MCF 10A (cell line): Measurements from ENCODE around the gene SYNDIG1. TPM values are rescaled to one million over a fixed set of nuclear protein-coding genes. Genes with fewer than 3 reads are reported as not detected.

Source experiments
- BruUV-seq: library from RNA; stranded (reverse); fragments of 400-500 nt; replicated peaks from 2 replicates; lab custom pipeline; 2021; lab: Mats Ljungman, UMichigan
- CTCF ChIA-PET: fragments of 300-600 bp; sonication (Branson Sonifier 250); formaldehyde crosslinking; extraction: SDS; loops from one replicate; lab custom pipeline; 2021; ENCODE audit warnings: antibody characterized with exemption, inconsistent platforms; lab: Yijun Ruan, JAX
- POLR2A ChIA-PET: fragments of 300-600, 350-650 bp; sonication (Branson Sonifier 250); formaldehyde crosslinking; extraction: SDS; loops from one replicate; lab custom pipeline; 2020; ENCODE audit warnings: antibody characterized with exemption, inconsistent platforms; lab: Yijun Ruan, JAX
- DNase-seq: peaks from one replicate; pipeline ENCODE4 v3.0.0-alpha.2; 2018; ENCODE audit not compliant: unreplicated experiment
- H3K27ac Mint-ChIP-seq: one replicate; pipeline ENCODE4 v1.8.0; 2022; ENCODE audit warnings: mild to moderate bottlenecking, low read depth, mixed read lengths; ENCODE audit not compliant: unreplicated experiment
- H3K27me3 Mint-ChIP-seq: one replicate; pipeline ENCODE4 v1.8.0; 2022; ENCODE audit warnings: mixed read lengths; ENCODE audit not compliant: insufficient read depth, unreplicated experiment
- H3K36me3 Mint-ChIP-seq: one replicate; pipeline ENCODE4 v1.8.0; 2022; ENCODE audit warnings: mild to moderate bottlenecking, moderate library complexity, mixed read lengths; ENCODE audit not compliant: insufficient read depth, unreplicated experiment
- H3K4me1 Mint-ChIP-seq: one replicate; pipeline ENCODE4 v1.8.0; 2022; ENCODE audit warnings: mixed read lengths; ENCODE audit not compliant: insufficient read depth, unreplicated experiment
- H3K4me3 Mint-ChIP-seq: one replicate; pipeline ENCODE4 v1.8.0; 2022; ENCODE audit warnings: mild to moderate bottlenecking, moderate library complexity, mixed read lengths; ENCODE audit not compliant: unreplicated experiment
- H3K9me3 Mint-ChIP-seq: one replicate; pipeline ENCODE4 v1.8.0; 2022; ENCODE audit warnings: mixed read lengths; ENCODE audit not compliant: unreplicated experiment
- CTCF ChIP-seq: fragments of 200-600 bp; IDR thresholded peaks from one replicate; pipeline ENCODE4 v1.8.0; 2022; ENCODE audit warnings: antibody characterized with exemption, mild to moderate bottlenecking; ENCODE audit not compliant: unreplicated experiment
- intact Hi-C: fragments of 100-400 bp; cut with micrococcal nuclease; formaldehyde crosslinking; loops from 2 replicates; pipeline ENCODE4 v1.14.1; 2022
- total RNA-seq: library from RNA; stranded (reverse); gene quantifications from 2 replicates; pipeline ENCODE4 v1.2.3, GENCODE V29; 2022

SYNDIG1 gene
- total RNA-seq, 1 experiment from 2014 or later, result not detected

DNA sequence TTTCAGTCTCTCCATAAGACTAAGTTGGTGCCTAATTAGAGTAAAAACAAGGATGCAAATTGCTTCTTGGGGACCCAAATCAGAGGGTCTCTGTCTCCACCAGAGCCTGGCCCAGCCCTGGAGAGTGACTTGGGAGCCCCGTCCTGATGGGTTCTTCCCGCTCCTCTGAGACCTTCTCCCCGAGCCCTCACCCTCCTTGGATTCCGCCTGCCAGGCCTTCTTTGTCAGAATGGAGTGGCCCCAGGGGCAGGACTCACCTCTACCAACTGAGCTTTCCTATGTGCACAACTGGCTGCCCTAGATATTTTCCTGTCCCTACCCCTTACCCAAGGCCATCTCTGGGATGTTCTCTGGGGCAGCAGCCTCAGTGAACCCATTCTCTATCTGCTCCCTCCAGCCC is 9.7 kb downstream of the SYNDIG1 start:
- Mint-ChIP-seq H3K27ac (no peak overlapping the region), H3K27me3 (no peaks in the 10 kb centered on the region), H3K4me1 (no peaks in the 10 kb centered on the region), H3K36me3 (peaks cover 6% of the 10 kb centered on the region), H3K9me3 (peaks cover 40% of the 10 kb centered on the region), H3K4me3 (no peak overlapping the region)
- BruUV-seq, result no TSS peak
- intact Hi-C loops, result no loop called here
- POLR2A ChIA-PET, result no interaction called here
- no peak for TF ChIP-seq CTCF
- DNase-seq, result no peak
- CTCF ChIA-PET, result no interaction called here

DNA sequence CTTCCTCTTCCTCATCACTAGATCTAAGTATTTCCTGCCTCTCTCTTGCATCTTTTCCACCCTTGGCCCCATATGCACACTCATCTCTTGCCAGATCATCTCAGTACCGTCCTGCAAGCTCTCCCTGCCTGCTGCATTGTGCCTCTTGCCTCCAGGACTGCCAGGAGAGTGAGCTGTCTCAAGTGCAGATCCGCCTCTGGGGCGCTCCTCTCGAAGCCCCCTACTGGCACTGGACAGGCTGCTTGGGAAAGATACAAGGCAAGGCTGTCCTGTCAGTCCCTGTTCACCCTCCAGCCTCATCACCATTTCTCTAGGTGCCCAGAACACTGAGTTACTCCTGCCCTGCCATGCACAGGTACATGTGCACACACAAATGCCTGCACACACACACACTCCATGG is 10.2 kb downstream of the SYNDIG1 start:
- no peak for TF ChIP-seq CTCF
- H3K27ac Mint-ChIP-seq, result no peak overlapping the region
- H3K9me3 Mint-ChIP-seq, result peaks cover 40% of the 10 kb centered on the region
- ChIA-PET CTCF (no interaction called here), POLR2A (no interaction called here)
- peaks cover 6% of the 10 kb centered on the region for H3K36me3 Mint-ChIP-seq
- no peaks in the 10 kb centered on the region for H3K27me3 Mint-ChIP-seq
- H3K4me3 Mint-ChIP-seq, result no peak overlapping the region
- no peaks in the 10 kb centered on the region for H3K4me1 Mint-ChIP-seq
- DNase-seq, result no peak
- no TSS peak for BruUV-seq
- intact Hi-C loops, result no loop called here

GRCh38 chr20:24480509-24480908 is 11.1 kb downstream of the SYNDIG1 start:
- intact Hi-C loops, result no loop called here
- no peak for TF ChIP-seq CTCF
- Mint-ChIP-seq H3K4me1 (no peaks in the 10 kb centered on the region), H3K27ac (no peak overlapping the region), H3K27me3 (no peaks in the 10 kb centered on the region), H3K9me3 (peaks cover 40% of the 10 kb centered on the region), H3K36me3 (peaks cover 6% of the 10 kb centered on the region), H3K4me3 (no peak overlapping the region)
- ChIA-PET CTCF (no interaction called here), POLR2A (no interaction called here)
- BruUV-seq, result no TSS peak
- no peak for DNase-seq

DNA sequence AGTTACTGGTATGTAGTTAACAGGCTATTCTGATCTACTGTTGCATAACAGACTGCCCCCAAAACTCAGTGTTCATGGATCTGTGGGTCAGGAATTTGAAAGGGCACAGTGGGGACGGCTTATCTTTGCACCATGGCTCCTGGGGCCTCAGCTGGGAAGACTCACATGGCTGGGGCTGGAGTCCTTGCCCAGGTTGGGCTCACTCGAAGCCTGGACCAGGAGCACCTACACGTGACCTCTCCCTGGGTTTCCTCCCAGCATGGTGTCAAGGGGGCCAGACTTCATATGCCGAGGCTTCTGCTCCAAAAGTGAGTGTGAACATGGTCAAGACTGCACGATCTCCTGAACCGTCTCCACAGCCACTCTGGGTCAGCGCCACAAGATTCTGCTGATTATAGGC is 11.7 kb downstream of the SYNDIG1 start:
- Mint-ChIP-seq H3K4me1 (no peaks in the 10 kb centered on the region), H3K27me3 (no peaks in the 10 kb centered on the region), H3K36me3 (peaks cover 6% of the 10 kb centered on the region), H3K9me3 (peaks cover 40% of the 10 kb centered on the region), H3K4me3 (no peak overlapping the region), H3K27ac (no peak overlapping the region)
- no peak for DNase-seq
- ChIA-PET CTCF (no interaction called here), POLR2A (no interaction called here)
- no peak for TF ChIP-seq CTCF
- intact Hi-C loops, result no loop called here
- BruUV-seq, result no TSS peak
